ENCODE data around the gene GNL3. TPM values are rescaled to one million over a fixed set of nuclear protein-coding genes. Genes with fewer than 3 reads are reported as not detected.

GNL3 gene
- total and polyA plus RNA-seq, 2 donors, result 47.0 to 163 TPM

GRCh38 chr3:52695798-52696671, 10.2 kb downstream of the GNL3 start:
- Histone ChIP-seq H3K4me1 (ENCODE audit: insufficient read depth) (no peaks in the 10 kb centered on the region), H3K4me3 (ENCODE audit: low read depth, low read length) (no peak overlapping the region), H3K36me3 (ENCODE audit: insufficient read depth) (peaks cover 9% of the 10 kb centered on the region), H3K27ac (ENCODE audit: low read depth) (no peak overlapping the region)
- 78% methylated on average over 4 of the region's 4 CpGs for WGBS
- DNase-seq (ENCODE audit: extremely low spot score), result no peak

GRCh38 chr3:52696830-52697631, 11.2 kb downstream of the GNL3 start:
- H3K4me3 ChIP-seq (ENCODE audit: low read depth, low read length), result no peak overlapping the region
- no peak for DNase-seq (ENCODE audit: extremely low spot score)
- WGBS, result 79% methylated on average over 2 of the region's 2 CpGs
- H3K4me1 ChIP-seq (ENCODE audit: insufficient read depth), result no peaks in the 10 kb centered on the region
- H3K36me3 ChIP-seq (ENCODE audit: insufficient read depth), result peaks cover 6% of the 10 kb centered on the region
- no peak overlapping the region for H3K27ac ChIP-seq (ENCODE audit: low read depth)

- Histone ChIP-seq H3K4me3 (ENCODE audit: low read depth, low read length) (no peak overlapping the region), H3K4me1 (ENCODE audit: insufficient read depth) (no peaks in the 10 kb centered on the region), H3K27ac (ENCODE audit: low read depth) (no peak overlapping the region), H3K36me3 (ENCODE audit: insufficient read depth) (peaks cover 5% of the 10 kb centered on the region)
- no peak for DNase-seq (ENCODE audit: extremely low spot score)
- 93% methylated on average over 4 of the region's 4 CpGs for WGBS
Measured at GRCh38 chr3:52697632-52697965, 11.8 kb downstream of the GNL3 start.

- Histone ChIP-seq H3K27ac (ENCODE audit: low read depth) (no peak overlapping the region), H3K36me3 (ENCODE audit: insufficient read depth) (no peaks in the 10 kb centered on the region), H3K4me1 (ENCODE audit: insufficient read depth) (no peaks in the 10 kb centered on the region), H3K4me3 (ENCODE audit: low read depth, low read length) (no peak overlapping the region)
- WGBS, result 85% methylated on average over 7 of the region's 7 CpGs
- no peak for DNase-seq (ENCODE audit: extremely low spot score)
Measured at GRCh38 chr3:52703341-52703740, 17.5 kb downstream of the GNL3 start.

- Histone ChIP-seq H3K4me3 (ENCODE audit: low read depth, low read length) (peak overlapping the region; percentile 90), H3K4me1 (ENCODE audit: insufficient read depth) (no peaks in the 10 kb centered on the region), H3K27ac (ENCODE audit: low read depth) (peak overlapping the region; percentile 90), H3K36me3 (ENCODE audit: insufficient read depth) (no peaks in the 10 kb centered on the region)
- DNase-seq (ENCODE audit: extremely low spot score), result no peak
- WGBS, result 2% methylated on average over 22 of the region's 22 CpGs
Measured at GRCh38 chr3:52704611-52705437, 19.0 kb downstream of the GNL3 start.

- WGBS, result under 1% methylated on average over 25 of the region's 25 CpGs
- DNase-seq (ENCODE audit: extremely low spot score), result no peak
- no peaks in the 10 kb centered on the region for H3K4me1 ChIP-seq (ENCODE audit: insufficient read depth)
- H3K36me3 ChIP-seq (ENCODE audit: insufficient read depth), result no peaks in the 10 kb centered on the region
- peak overlapping the region; percentile 90 for H3K4me3 ChIP-seq (ENCODE audit: low read depth, low read length)
- peak overlapping the region; percentile 90 for H3K27ac ChIP-seq (ENCODE audit: low read depth)
Measured at GRCh38 chr3:52705438-52705687, 19.5 kb downstream of the GNL3 start.

- no peaks in the 10 kb centered on the region for H3K4me1 ChIP-seq (ENCODE audit: insufficient read depth)
Measured at GRCh38 chr3:52705688-52706686, 20.2 kb downstream of the GNL3 start, which contains the start of the genes GLT8D1 and SPCS1. TSS of gene GLT8D1 (minus strand) at chr3:52705791. CDS start at chr3:52700460, 5,331 bp downstream. TSS of gene SPCS1 (plus strand) at chr3:52706106. CDS start at chr3:52706247, 141 bp downstream.

GRCh38 chr3:52707585-52707984, 21.8 kb downstream of the GNL3 start:
- Histone ChIP-seq H3K27ac (ENCODE audit: low read depth) (no peak overlapping the region), H3K4me1 (ENCODE audit: insufficient read depth) (no peaks in the 10 kb centered on the region), H3K4me3 (ENCODE audit: low read depth, low read length) (no peak overlapping the region), H3K36me3 (ENCODE audit: insufficient read depth) (no peaks in the 10 kb centered on the region)
- WGBS, result 76% methylated on average over 4 of the region's 4 CpGs
- no peak for DNase-seq (ENCODE audit: extremely low spot score)

More at GRCh38 chr3:52705688-52706686, 20.2 kb downstream of the GNL3 start, which contains the start of the genes GLT8D1 and SPCS1:
- H3K4me3 ChIP-seq (ENCODE audit: low read depth, low read length), result peak within 1 kb of the TSS; percentile 90
- H3K36me3 ChIP-seq (ENCODE audit: insufficient read depth), result no peaks in the 10 kb centered on the region
- peak within 1 kb of the TSS; percentile 90 for H3K27ac ChIP-seq (ENCODE audit: low read depth)
- DNase-seq (ENCODE audit: extremely low spot score), result no peak
- under 1% methylated on average over 94 of the region's 94 CpGs for WGBS

- H3K4me3 ChIP-seq (ENCODE audit: low read depth, low read length), result no peak overlapping the region
- no peak overlapping the region for H3K27ac ChIP-seq (ENCODE audit: low read depth)
- DNase-seq (ENCODE audit: extremely low spot score), result no peak
- 86% methylated on average over 2 of the region's 2 CpGs for WGBS
- no peaks in the 10 kb centered on the region for H3K36me3 ChIP-seq (ENCODE audit: insufficient read depth)
- H3K4me1 ChIP-seq (ENCODE audit: insufficient read depth), result no peaks in the 10 kb centered on the region
Measured at GRCh38 chr3:52710512-52710911, 24.7 kb downstream of the GNL3 start.

GRCh38 chr3:52712291-52713212, 26.7 kb downstream of the GNL3 start:
- 94% methylated on average over 17 of the region's 17 CpGs for WGBS
- Histone ChIP-seq H3K36me3 (ENCODE audit: insufficient read depth) (no peaks in the 10 kb centered on the region), H3K4me1 (ENCODE audit: insufficient read depth) (no peaks in the 10 kb centered on the region), H3K4me3 (ENCODE audit: low read depth, low read length) (no peak overlapping the region), H3K27ac (ENCODE audit: low read depth) (no peak overlapping the region)
- no peak for DNase-seq (ENCODE audit: extremely low spot score)

- no peak overlapping the region for H3K4me3 ChIP-seq (ENCODE audit: low read depth, low read length)
- no peak overlapping the region for H3K27ac ChIP-seq (ENCODE audit: low read depth)
- DNase-seq (ENCODE audit: extremely low spot score), result no peak
- H3K36me3 ChIP-seq (ENCODE audit: insufficient read depth), result no peaks in the 10 kb centered on the region
- 40% methylated on average over 39 of the region's 39 CpGs for WGBS
- H3K4me1 ChIP-seq (ENCODE audit: insufficient read depth), result no peaks in the 10 kb centered on the region
Measured at GRCh38 chr3:52714335-52715302, 28.8 kb downstream of the GNL3 start.

Data from urinary bladder (tissue), 4 donors.